NCI-H2081 treated with DMSO at 0.1 percent for 48 hours (cell line): ENCODE measurements around the gene TNIP1.

Source experiments
- DNase-seq: peaks from one replicate; lab custom pipeline; 2025; lab: John Stamatoyannopoulos, UW

The TNIP1 gene

DNA sequence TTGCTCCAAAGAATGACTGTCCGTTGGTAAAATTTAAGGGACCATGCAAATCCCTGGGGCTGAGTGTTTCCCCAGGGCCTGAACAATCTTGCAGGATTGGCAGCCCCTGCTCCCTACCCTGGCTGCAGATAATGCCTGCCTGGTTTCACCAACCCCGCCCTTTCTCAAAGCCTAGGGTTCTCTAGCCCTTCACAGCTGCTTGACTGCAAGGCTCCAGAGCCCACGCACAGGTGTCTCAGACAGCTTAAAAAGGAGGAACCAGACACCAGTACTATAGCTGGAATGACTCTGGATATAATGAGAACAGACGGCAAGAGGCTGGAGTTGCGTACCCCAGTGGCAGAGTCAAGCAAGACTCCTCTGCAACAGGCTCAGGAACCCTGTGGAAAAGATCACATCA, 25.2 kb upstream of the TNIP1 start:
- DNase-seq: no peak

DNA sequence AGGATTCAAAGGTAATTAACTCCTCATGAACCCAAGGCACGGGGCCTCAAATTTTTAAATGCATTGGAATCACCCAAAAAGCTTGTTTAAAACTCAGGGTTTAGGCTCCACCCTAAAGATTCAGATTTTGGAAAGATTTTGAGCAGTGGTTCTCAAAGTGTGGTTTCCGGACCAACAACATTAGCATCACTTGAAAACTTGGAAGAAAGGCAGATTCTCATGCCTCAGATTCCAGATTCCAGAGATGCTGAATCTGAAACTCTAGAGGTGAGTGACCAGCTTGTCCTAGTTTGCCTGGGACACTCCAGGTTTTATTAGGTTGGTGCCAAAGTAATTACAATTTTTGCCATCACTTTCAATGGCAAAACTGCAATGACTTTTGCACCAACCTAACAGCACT, 24.7 kb upstream of the TNIP1 start:
- no peak for DNase-seq

DNA sequence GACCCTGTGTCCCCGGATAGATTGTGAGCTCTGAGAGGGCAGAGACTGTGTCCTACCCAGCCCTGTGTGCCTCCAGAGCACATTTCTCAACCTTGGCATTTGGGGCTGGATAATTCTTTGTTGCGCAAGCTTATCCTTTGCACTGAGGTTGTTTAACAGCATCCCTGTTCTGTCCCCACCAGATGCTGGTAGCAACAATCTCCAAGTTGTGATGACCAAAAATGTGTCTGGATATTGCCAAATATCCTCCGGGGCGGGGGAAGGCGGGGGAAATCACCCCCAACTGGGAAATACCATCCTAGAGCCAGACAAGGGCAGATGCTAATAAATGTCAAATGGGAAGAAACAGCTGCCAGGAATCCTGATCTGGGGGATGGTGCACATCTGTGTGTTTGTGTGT, 24.0 kb upstream of the TNIP1 start:
- no peak for DNase-seq

DNA sequence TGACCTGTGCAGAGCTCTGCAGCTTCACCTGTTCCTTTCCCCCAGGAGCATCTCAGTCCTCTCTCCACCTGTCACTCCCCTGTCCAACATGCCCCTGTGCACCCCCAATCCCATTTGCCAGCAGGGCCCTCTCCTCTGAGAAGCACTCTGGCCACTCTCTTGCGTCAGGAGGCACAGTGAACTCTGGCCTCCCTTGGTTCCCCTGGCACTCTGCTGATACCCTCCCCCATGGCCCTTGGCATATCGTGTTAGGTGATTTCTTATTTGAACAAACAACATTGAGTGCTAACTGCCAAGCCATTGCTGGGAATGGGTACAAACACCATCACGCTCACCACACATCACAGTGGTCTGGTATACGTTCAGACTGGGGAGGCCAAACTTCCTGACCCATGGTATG, 20.9 kb upstream of the TNIP1 start:
- DNase-seq: no peak

DNA sequence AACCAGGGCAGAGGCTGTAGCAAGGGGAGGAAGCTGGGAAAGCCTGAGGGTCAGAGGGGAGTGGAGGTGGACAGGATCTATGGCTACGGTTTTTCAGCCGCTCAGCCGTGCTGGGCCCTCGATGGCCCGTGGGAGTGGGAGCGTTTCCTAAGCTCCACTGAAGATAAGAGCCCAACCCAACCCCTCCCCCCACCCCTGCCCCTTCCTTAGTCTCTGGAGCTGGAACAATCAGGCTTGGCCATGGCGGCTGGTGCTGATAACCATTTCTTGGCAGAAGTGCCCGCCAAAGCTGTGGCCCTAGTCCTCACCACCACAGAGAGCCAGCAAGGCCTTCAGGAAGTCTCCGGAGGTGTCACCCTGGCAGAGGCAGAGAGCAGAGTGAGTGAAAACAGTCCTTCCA, 20.3 kb upstream of the TNIP1 start:
- DNase-seq: no peak

DNA sequence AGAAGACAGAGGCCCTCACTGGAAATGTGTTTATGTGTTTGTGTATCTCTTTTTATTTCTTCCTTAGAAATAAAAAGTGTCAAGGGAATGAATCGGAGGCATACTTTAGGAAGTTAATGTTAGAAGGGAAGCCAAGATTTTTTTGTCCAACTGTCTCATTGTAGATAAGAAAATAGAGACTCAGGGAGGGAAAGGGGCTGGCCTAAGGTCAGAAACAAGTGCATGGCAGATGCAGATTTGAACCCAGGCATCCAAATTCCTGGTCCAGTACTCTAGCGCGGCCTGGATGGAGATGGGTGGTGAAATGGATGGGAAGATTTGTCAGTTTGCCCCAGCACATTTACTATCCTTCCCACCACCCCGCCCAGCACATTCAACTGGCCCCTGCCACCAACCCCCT, 19.8 kb upstream of the TNIP1 start:
- DNase-seq: no peak

DNA sequence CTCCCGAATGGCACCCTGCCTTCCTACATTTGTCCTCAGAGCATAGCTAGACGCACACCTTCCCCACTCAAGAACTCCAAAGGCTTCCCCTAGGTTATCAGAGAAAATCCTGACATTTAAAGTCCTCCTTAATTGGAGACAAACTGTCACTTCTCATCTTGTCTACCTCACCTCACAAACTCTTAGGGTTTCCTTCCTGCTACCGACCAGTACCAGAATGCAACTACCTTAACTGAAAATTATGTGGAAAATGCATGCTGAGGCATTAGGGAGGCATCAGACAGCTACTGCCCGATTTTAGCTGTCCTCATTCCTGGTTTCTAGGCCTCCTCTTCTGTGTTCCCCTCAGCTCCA, 17.9 kb upstream of the TNIP1 start:
- DNase-seq: no peak

DNA sequence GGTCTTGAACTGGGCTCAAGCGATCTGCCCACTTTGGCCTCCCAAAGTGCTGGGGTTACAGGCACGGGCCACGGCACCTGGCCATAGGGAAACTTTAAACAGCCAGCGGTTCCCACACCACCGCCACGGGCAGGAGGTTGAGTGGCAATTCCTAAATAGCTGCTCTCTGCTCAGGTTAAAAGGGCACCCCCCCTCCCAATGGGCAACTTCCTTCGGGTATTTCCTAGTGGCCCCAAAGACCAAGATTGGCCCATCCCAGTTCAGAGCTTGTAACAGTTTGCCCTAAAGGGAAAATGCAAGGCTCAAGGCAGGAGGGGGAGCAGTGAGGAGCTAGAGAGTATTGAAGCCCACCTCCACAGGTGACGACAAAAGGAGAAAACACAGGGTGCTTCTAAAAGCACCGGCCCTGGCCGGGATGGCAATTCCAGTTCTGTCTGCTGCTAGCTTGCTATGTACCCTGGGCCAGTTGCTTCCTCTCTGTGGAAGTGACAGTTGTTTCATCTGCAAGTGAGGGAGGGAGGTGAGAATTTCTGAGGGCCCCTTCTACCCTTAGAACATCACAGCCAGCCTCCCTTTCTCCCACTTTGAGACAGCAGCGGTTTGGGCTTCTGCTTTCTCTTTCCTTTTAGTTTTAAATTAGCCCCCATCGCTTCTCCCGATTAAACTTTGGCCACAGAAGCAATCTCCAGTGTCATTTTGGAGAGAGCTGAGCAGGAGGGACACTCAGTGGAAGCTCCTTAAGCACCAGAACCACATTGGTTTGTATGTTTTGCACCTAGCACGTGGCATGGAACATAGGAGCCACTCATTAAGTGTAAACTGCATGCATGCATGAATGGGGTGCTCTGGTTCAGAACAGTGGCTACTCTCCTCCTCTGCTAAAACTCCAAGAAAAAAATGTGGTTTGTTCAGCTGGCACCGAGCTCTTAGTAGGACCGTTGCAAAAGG, 17.3 kb upstream of the TNIP1 start:
- no peak for DNase-seq

DNA sequence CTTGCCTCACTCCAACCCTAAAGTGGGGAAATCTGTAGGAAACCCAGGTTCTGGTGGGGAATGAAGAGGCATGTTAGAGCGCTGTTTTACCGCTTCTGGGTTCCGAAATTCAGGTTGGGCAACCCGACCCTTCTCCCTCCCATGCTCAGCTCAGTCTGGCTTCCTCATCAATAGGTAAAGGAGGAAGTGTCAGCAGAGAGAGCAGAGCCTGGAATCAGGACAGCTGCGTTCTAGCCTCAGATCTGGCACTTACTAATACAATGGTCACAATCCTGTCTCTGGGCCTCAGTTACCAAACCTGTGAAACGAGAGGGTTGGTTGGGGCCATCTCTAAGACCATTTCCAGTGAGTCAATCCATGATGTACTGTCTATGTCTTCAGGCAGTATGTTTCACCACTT, 16.2 kb upstream of the TNIP1 start:
- no peak for DNase-seq

DNA sequence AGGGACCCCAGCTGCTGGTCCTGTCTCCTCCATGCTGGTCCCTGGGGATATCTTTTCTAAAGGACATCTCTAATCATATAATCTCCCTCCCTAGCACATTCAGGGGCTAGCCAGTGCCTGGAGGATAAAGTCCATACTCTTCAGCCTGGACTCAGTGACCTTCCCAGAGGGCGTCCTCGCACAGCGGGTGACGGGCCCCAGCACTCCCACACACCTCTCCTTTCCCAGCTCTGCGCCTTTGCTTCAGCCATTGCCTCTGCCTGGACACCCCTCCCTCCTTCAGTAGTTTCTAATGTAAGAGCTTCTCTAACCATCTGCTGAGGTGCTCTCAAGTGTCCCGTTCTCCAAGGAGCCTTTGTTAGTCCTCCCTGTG, 15.2 kb upstream of the TNIP1 start:
- no peak for DNase-seq

DNA sequence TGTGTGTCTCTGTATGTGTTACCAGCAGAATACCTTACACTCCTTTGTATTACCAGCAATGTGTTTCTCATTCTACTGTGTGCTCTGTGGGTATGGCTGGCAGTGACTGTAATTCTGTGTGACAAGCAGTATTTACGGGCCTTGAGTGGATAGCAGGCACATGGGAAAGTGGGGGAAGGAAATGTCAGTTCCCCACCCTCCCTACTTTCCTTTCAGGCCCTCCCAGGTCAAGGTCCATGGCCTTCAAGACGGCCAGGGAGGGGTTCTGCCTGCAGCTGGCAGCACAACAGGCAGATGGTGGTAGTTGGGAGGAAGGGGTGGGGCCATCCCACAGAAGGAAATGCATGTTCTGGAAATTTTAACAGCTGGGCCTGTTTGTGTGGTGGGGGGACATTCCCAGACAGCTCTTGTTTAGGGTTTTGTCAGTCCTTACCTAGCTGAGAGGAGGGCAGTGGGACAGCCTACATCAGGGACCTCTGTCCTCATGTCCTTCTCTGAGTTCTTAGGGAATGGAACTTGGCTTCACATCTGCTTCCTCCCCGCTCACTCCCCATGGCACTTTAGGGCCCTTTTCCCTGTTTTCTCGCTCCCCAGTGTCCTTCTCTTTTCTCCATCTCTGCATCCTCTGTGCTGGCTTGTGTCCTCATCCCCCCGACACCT, 14.6 kb upstream of the TNIP1 start:
- DNase-seq: no peak

DNA sequence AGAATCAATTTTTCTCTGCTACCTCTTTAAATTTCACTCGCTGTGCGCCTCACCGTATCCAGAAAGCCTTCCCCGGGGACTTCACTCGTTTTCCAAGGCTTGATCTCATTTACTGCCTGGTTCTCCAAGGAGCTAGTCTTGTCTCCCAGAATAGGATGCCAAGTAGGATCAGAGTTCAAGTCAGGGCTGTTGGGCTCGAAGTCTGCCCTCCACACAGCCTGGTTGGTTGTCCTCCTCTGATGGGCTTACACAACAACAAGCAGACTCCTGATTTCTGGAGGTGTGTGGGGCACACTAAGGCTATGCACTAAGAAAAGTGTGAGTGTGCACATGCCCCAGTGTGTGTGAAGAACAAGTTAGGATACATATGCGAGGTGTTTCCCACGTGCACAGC, 14.0 kb upstream of the TNIP1 start:
- DNase-seq: no peak

DNA sequence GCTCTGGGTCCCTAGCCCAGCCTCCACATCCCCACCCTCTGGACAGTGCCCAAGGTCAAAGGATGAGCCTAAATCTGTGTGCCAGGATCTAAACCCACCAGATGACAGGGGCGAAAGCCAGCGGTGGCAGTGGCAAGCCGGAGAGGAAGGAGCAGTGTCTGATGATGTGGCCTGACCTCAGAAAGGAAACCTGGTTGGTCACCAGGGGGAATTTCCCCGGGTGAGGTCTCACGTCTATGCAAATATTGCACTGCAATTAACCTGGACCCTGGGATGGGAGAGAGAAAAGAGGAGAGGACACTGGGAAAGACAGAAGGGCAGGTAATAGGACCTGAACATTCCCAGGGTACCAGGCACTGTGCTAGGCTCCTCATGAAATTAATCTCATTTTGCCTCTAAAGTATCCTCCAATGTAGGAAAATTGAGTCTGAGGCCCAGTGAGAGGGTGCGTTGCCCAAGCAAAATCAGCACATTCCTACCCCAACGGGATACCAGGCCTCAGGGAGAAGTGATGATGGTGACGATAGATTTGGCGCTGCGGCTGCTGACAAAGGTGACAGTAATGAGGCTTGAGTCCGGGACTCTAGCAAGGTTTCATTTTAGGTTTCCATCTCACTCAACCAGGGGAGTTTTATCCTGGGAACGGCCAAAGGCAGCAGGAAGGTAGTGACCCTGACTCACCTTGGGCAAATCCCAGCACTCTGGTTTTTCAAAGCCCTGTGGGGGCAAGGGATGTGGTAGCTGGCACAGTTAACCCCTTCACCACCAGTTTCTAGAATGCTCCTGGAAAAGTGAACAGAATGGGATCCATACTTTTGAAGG, 13.4 kb upstream of the TNIP1 start:
- DNase-seq: no peak

DNA sequence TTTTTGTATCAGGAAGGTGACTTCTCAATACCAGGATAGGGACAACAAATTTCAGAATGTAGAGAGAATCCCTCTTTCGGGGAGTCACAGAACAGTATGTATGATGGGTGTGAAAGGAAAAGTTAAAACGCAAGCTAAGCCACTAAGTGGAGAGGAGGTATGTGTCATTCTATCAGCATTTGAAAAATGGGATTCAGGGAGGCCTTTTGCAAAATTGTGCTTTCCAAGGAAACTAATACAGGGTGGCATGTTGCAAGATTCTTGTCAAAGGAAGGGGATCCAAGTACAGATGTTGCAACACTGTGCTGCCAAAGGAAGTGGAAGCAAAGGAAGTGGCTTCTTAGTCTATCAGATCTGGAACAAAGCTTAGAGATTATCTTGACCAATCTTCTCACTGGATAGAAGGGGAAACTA, 12.6 kb upstream of the TNIP1 start:
- no peak for DNase-seq

DNA sequence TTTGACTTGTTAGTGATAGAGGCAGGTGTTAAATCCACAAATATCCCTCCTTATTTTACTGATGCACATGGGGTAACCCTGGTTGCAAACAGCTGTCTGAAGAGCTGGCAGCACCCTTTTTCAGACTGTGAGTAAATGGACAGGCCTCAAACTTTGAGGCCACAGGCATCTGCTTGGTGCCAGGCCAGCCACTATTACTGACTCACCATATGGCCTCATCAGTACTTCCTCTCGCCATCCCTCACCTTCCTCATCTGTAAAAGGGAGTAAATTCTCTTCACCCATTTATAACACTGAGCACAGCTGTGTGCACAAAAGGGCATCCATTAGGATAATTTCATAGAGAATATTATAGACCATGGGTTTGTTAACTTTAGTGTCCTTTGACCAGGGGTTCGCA, 11.9 kb upstream of the TNIP1 start:
- DNase-seq: no peak

DNA sequence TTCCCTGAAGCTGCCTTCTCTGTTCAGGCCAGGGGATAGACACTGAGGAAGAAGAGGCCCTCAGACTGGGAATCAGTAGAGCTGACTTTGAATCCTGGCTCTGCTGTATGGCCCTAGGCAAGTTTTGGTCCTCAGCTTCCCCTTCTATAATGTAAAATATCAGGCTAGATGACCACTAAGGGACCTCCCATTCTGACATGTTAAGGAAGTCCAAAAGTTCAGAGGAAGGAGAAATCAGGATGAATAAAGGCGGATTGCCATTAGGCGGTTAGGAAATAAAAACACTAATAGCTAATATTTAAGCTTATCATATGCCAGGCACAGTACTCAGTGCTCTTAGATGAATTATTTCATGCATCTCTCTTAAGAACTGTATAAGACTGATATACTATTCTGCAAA, 8.9 kb upstream of the TNIP1 start:
- DNase-seq: no peak

DNA sequence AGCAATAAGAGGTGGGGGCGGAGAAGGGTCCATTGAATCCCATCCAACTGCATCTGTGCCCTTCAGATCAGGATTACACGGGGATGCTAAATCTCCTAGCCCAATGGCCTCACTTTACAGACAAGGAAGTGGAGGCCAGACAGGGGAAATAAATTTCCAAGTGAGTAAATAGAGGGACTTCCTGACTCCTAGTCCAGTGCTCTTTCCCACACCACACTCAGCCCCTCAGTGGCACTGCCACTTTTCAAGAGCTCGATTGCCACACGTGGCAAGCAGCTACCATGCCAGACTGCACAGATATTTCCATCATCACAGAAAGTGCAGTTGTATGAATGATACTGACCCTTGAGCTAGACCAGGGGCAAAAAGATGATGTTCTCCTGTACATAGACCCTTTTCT, 8.2 kb upstream of the TNIP1 start:
- no peak for DNase-seq

DNA sequence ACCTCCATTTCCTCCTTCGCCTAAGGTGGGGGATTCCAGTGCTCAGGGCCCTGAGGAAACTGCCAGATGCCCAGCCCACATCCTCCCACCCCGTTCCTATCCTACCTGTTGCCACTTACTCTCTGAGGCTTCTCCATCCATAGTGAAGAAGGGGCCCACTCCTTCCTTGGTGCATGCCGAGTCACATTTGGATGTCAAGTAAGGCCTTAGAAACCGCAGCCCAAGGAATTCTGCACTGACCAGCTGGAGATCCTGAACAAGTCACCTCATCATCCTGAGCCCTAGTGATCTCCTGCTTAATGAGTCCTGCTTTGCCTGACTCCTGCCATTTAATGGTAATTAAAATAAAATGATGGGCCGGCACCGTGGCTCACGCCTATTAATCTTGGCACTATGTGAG, 6.7 kb upstream of the TNIP1 start:
- DNase-seq: no peak

DNA sequence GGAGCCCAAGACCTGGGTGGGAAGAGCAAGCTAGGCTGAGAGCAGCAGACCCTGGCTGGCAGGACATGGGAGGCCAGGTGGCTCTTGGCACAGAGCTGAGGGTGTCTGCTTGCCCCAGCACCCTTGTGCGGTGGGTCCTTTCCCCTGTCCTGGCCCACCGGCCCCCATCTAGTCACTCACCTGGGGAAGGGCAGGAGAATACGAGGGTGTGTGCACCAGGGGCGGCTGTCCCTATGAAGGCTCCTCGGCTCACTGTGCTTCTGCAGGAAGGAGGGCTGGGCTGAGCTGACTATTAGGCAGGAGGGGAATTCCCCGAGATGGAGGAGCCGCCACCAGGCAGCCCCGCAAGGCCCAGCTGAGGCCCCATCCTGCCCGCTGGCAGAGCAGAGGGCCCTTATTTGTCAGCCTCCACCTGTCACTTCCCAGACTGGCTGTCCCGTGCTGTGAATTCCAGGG, 6.1 kb upstream of the TNIP1 start:
- DNase-seq: no peak

DNA sequence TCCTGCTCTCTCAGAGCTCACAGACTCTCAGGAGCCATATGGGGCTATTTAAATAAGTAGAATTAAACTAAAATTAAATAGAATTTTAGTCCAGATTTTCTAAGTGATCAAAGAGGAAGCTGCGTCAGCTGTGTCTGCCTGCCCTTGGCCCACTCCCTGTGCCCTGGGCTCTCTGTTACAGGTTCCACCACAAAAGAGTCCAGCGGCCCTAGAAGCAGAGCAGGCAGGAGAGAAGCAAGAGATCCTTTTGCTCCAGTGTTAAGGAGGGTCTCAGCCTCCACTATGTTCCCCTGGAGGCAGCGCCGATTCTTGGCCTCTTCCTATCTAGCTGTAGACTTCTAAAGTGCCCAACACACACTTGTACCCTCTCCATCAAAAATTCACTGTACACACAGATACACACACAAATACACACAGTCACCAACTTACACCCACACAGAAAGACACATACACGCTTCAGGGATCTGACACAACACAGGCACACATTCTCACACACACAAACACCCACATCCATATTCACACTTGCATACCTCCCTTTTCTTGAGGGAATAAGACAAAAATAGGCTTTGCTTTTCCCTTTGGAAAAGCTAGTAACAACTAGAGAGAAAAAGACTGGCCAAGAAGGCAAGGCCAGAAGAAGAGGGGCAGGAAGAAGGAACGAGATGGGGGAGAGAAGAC, 5.5 kb upstream of the TNIP1 start:
- DNase-seq: no peak

DNA sequence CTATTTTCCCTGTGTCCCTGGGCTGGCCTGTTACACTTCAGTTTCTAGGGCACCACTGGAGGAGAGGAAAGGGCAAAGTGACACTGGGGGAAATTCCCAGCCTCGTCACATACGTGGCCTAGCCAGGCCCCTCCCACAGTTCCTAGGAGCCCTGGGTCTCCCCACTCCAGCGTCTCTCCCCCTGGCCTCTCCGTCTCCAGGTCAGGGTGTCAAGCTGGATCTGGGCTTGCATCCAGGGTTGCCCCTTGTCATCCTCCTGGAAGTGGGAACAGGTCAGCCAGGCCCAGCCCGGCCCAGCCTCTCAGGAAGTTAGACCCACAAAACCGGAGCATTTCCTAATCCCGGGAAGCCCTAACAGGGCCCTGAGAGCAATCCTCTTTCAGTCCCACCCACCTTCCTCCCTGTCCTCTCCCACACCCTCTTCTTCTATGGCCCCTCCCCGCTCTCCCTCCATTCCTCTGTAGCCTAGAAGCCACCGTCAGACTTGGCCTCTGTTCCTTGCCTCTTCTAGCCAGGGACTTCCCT, 4.7 kb upstream of the TNIP1 start:
- no peak for DNase-seq

DNA sequence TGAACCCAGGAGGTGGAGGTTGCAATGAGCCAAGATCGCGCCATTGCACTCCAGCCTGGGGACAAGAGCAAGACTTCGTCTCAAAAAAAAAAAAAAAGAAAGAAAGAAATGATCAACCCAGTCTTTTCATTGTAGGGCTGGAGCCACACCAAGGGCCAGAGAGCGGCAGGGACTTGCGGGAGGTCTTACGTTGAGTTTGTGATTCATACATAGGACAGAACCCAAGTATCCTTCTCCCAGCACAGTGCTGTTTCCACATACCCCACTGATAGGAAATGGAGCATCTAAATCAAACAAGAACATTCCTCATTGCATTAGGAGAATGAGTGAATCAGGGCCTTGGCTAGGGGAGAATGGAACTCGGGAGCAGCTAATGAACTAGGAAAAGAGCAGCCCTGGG, 3.5 kb upstream of the TNIP1 start:
- DNase-seq: no peak
